Measurements from ENCODE around the gene MYCBP2.
"Not testable (repeated sequence)": the region's sequence is repeated elsewhere in the genome, so short reads cannot be mapped to it uniquely, and the experiment has no call there.

MYCBP2 gene

GRCh38 chr13:77300176-77301037 is 26.5 kb downstream of the MYCBP2 start:
- FAIRE-seq (peak; percentile 68), DNase-seq (ENCODE audit: extremely low spot score, insufficient read length, low read depth) (no peak)

- FAIRE-seq (no peak), DNase-seq (ENCODE audit: extremely low spot score, insufficient read length, low read depth) (no peak)
These were observed 27.3 kb downstream of the MYCBP2 start for GRCh38 chr13:77299587-77299986.

DNA sequence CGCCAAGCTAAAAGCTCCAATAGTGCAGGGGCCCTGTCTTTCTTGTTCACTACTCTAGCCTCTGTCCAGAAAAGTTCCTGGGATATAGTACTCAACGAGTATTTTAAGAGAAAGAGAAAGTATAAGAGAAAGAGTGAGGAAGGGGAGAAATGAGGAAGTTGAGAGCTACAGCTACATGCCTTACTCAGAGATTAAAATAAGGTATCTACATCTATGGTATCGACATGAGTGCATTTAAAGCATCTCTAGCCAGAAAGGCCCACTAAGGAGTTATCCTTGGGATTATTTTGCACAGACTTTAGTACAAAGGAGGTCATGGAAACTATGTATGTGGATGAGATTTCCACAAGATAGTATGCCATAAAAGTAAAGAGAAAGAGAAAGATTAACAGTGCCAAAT is 28.5 kb downstream of the MYCBP2 start:
- FAIRE-seq = peak; percentile 76
- DNase-seq (ENCODE audit: extremely low spot score, insufficient read length, low read depth) = no peak

DNA sequence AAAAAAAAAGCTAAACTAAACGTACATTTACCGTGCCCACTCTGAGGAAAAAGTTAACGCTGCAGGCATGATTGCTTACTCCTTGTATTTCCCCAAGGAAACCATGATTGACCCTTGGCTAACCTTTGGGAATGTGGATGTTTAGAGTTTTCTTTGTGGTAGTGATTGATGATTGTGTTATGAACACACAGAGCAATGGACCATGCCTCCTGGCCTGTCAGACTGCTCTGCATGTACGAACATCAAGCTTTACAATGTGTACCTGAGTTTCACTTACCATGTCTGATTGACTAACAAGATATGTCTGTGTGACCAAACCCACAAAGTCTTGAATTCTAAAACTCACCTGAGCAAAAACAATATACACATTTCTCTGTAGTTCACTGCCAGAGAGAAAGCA is 35.1 kb downstream of the MYCBP2 start:
- peak; percentile 12 for FAIRE-seq
- DNase-seq (ENCODE audit: extremely low spot score, insufficient read length, low read depth) = no peak

- FAIRE-seq (peak; percentile 12), DNase-seq (ENCODE audit: extremely low spot score, insufficient read length, low read depth) (no peak)
These were observed 36.6 kb downstream of the MYCBP2 start for GRCh38 chr13:77290342-77290741.

- DNase-seq (ENCODE audit: extremely low spot score, insufficient read length, low read depth) (no peak), FAIRE-seq (no peak)
These were observed 37.0 kb downstream of the MYCBP2 start for GRCh38 chr13:77289851-77290250.

GRCh38 chr13:77285632-77286031 is 41.3 kb downstream of the MYCBP2 start:
- not testable (repeated sequence) for DNase-seq (ENCODE audit: extremely low spot score, insufficient read length, low read depth); FAIRE-seq

- DNase-seq (ENCODE audit: extremely low spot score, insufficient read length, low read depth) (no peak), FAIRE-seq (no peak)
These were observed 41.8 kb downstream of the MYCBP2 start for GRCh38 chr13:77285098-77285497.

- DNase-seq (ENCODE audit: extremely low spot score, insufficient read length, low read depth) = no peak
- FAIRE-seq = no peak
These were observed 52.8 kb downstream of the MYCBP2 start for GRCh38 chr13:77274126-77274525.

GRCh38 chr13:77269141-77269540 is 57.8 kb downstream of the MYCBP2 start:
- FAIRE-seq (no peak), DNase-seq (ENCODE audit: extremely low spot score, insufficient read length, low read depth) (no peak)

GRCh38 chr13:77267362-77267761 is 59.5 kb downstream of the MYCBP2 start:
- FAIRE-seq = no peak
- DNase-seq (ENCODE audit: extremely low spot score, insufficient read length, low read depth) = no peak

DNA sequence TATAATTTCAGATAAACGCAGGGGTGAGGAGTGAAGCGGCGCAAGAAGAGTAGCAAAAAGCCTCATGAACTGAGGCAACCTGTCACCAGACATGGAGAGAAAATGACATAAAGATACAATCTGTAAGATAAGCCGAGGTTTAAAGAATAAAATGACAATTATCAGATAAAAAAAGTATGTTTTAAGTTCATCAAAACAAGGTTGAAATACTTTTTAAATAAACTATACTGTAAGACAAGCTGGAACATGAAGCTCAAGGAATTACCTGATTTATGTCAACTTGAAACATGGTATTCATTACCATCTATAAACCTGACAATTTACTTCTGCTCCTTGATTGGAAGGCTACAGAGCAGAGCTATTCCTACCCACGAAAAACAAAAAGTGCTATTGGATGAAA is 61.6 kb downstream of the MYCBP2 start:
- FAIRE-seq (no peak), DNase-seq (ENCODE audit: extremely low spot score, insufficient read length, low read depth) (no peak)

DNA sequence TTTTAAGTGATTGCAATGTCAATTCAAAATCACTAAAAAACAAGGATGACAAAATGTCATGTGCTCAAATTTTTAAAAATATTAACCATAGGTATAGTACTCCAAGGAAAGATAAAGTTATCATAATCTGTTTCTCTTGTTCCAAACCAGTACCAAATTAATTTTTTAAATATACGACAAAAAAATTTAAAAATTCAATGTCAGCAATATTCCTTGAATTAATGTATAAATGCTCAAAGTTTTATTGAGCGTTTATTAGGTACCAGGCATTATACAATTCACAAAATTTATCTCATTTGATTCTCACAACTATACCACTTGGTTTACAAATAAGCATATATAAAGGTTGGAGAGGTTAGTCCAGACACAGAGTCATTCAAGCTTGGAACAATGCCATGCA is 64.7 kb downstream of the MYCBP2 start:
- FAIRE-seq = no peak
- no peak for DNase-seq (ENCODE audit: extremely low spot score, insufficient read length, low read depth)

DNA sequence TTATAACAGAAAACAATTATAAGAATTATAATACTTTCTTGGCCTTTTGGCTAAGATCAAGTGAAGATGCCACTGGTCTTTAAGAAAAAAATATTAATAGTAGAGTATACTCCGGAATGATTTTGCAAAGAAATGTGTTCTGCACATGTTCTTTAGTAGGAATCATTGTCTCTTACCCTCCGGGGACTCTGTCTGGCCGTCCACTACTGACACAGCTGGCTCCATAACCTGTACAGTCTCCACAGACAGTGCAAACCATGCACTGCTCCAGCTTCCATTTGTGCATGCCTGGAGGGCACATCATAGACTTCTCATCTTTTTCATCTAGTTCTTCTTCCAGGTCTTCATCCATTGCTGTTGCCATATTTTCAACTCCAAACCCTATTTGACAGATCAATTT is 75.9 kb downstream of the MYCBP2 start:
- DNase-seq (ENCODE audit: extremely low spot score, insufficient read length, low read depth) (no peak), FAIRE-seq (peak; percentile 35)

DNA sequence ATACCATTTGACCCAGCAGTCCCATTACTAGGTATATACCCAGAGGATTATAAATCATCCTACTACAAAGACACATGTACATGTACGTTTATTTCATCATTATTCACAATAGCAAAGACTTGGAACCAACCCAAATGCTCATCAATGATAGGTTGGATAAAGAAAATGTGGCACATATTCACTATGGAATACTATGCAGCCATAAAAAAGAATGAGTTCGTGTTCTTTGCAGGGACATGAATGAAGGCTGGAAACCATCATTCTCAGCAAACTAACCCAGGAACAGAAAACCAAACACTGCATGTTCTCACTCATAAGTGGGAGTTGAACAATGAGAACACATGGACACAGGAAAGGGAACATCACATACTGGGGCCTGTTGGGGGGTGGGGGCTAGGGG is 81.7 kb downstream of the MYCBP2 start:
- not testable (repeated sequence) for FAIRE-seq; DNase-seq (ENCODE audit: extremely low spot score, insufficient read length, low read depth)

- FAIRE-seq = no peak
These were observed 87.6 kb downstream of the MYCBP2 start for GRCh38 chr13:77239312-77239711.

GRCh38 chr13:77235456-77236022 is 91.4 kb downstream of the MYCBP2 start:
- FAIRE-seq = peak; percentile 5
- no peak for DNase-seq (ENCODE audit: extremely low spot score, insufficient read length, low read depth)

More at GRCh38 chr13:77239312-77239711, 87.6 kb downstream of the MYCBP2 start:
- no peak for DNase-seq (ENCODE audit: extremely low spot score, insufficient read length, low read depth)

DNA sequence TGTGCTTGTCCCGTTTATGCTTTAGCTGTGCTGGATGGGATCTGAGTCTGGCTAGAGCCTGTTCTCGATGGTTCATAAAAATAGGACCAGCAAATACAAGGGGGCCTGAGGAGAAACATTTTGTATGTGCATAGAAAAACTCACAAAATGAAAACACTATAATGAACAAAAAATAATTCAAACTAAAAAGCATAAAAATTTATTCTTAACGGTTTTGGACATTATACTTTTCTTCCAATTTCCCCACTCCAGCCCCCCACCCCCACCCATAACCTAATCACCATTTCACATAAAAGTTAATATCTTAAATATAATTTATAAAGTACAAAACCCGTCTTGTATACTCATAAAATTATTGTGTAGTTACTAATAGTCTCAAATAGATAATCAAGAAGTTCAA is 93.7 kb downstream of the MYCBP2 start:
- DNase-seq (ENCODE audit: extremely low spot score, insufficient read length, low read depth) (no peak), FAIRE-seq (no peak)

- no peak for DNase-seq (ENCODE audit: extremely low spot score, insufficient read length, low read depth)
- FAIRE-seq = no peak
These were observed 96.3 kb downstream of the MYCBP2 start for GRCh38 chr13:77230560-77230959.

DNA sequence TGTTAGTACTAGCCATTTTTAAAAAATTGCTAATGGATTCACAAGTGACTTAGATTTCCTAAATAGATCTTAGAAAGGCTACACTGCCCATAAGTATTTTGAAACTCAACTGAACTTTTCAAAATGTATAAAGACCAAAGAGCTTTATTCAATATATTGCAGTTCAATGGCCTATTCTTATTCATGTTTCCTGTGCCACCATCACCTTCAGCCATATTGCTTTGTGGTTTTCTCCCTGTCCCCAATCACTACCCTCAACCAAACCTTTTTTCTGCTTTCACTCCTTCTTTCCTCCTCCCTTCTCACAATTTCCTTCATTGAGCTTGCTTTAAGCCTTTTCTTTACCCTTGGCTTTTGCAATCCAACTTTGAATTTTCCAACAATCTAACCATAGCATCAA is 100.9 kb downstream of the MYCBP2 start:
- FAIRE-seq (no peak), DNase-seq (ENCODE audit: extremely low spot score, insufficient read length, low read depth) (no peak)

DNA sequence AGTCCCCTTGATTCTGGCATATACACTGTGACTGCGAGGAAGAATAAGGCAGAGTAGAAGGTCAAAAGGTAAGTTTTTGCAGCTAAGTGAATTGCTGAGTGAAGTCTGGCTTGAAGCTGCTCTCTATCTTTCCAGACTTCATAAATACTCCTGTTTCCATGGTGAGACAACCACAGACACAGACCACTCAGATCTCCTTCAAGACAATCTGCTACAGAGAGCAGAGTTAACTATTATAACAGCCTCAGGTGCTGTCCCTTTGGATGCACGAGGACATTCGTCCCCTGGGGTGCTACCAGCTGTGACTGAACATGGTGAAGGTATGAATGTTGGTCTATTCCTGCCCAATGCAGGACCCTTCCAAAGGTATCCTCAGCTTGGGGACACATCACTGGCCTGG is 104.0 kb downstream of the MYCBP2 start:
- FAIRE-seq = no peak
- DNase-seq (ENCODE audit: extremely low spot score, insufficient read length, low read depth) = no peak

Data from GM18507 (cell line).